Subcutaneous adipose tissue (tissue), 4 donors: ENCODE data around the gene MRPL41. TPM values are rescaled to one million over a fixed set of nuclear protein-coding genes. Genes with fewer than 3 reads are reported as not detected.

Experiments used
- CTCF ChIP-seq: fragments of 450-650 bp; IDR thresholded peaks from one replicate; pipeline ENCODE4 v1.5.1; 2016; ENCODE audit warnings: low read depth, mild to moderate bottlenecking, control low read depth, antibody characterized with exemption, moderate library complexity
- total RNA-seq, 4 donors: library from RNA; depleted of rRNA; stranded (reverse); fragments of >200 nt; gene quantifications; one replicate each; pipeline ENCODE4 v1.1.0, GENCODE V29; 2016

The MRPL41 gene
- total RNA-seq, 4 donors from 2014 or later = 55.3 to 152 (median 64.7) TPM

- no peak for TF ChIP-seq CTCF
These were observed 42.5 kb upstream of the MRPL41 start for GRCh38 chr9:137509198-137509597.

- TF ChIP-seq CTCF = no peak
These were observed 39.8 kb upstream of the MRPL41 start for GRCh38 chr9:137511758-137512463.

- TF ChIP-seq CTCF = no peak
These were observed 36.9 kb upstream of the MRPL41 start for GRCh38 chr9:137514691-137515337.

- TF ChIP-seq CTCF = no peak
These were observed 36.3 kb upstream of the MRPL41 start for GRCh38 chr9:137515338-137515724.

- no peak for TF ChIP-seq CTCF
These were observed 35.3 kb upstream of the MRPL41 start for GRCh38 chr9:137516144-137516917.

- no peak for TF ChIP-seq CTCF
These were observed 32.1 kb upstream of the MRPL41 start for GRCh38 chr9:137519553-137519952.
